GM18870 (cell line): ENCODE data around the gene HOXB5.

Experiments used
- ATAC-seq: cut with Tn5 transposase; IDR thresholded peaks from one replicate; pipeline ENCODE4 v1.9.1; 2021; ENCODE audit warnings: moderate library complexity; ENCODE audit not compliant: unreplicated experiment

HOXB5 gene

GRCh38 chr17:48617471-48618255 lies 24.1 kb upstream of the HOXB5 start:
- no peak for ATAC-seq

GRCh38 chr17:48616717-48617470 lies 23.3 kb upstream of the HOXB5 start:
- no peak for ATAC-seq

- ATAC-seq = no peak
These were observed 22.6 kb upstream of the HOXB5 start for GRCh38 chr17:48615963-48616716.

- ATAC-seq = no peak
These were observed 21.7 kb upstream of the HOXB5 start, which contains the start of gene HOXB8 for GRCh38 chr17:48615047-48615962. Gene HOXB8, minus strand, starts transcription at chr17:48615292. Its CDS starts 588 bp downstream, at chr17:48614704.

GRCh38 chr17:48613862-48614694 lies 20.5 kb upstream of the HOXB5 start:
- no peak for ATAC-seq

- no peak for ATAC-seq
These were observed 19.5 kb upstream of the HOXB5 start for GRCh38 chr17:48612854-48613691.

- no peak for ATAC-seq
These were observed 18.9 kb upstream of the HOXB5 start for GRCh38 chr17:48612456-48612853.

GRCh38 chr17:48611681-48612455 lies 18.3 kb upstream of the HOXB5 start:
- no peak for ATAC-seq

- no peak for ATAC-seq
These were observed 17.6 kb upstream of the HOXB5 start for GRCh38 chr17:48611213-48611612.

GRCh38 chr17:48610282-48611211 lies 17.0 kb upstream of the HOXB5 start, which contains the start of gene HOXB7:
Gene HOXB7, minus strand, starts transcription at chr17:48611017. Its CDS starts 99 bp downstream, at chr17:48610918.
- no peak for ATAC-seq

- no peak for ATAC-seq
These were observed 16.2 kb upstream of the HOXB5 start for GRCh38 chr17:48609759-48610281.

GRCh38 chr17:48609033-48609432 lies 15.5 kb upstream of the HOXB5 start:
- ATAC-seq = no peak

- no peak for ATAC-seq
These were observed 14.9 kb upstream of the HOXB5 start for GRCh38 chr17:48608494-48608834.

- ATAC-seq = no peak
These were observed 13.5 kb upstream of the HOXB5 start for GRCh38 chr17:48606892-48607614.

GRCh38 chr17:48605991-48606891 lies 12.7 kb upstream of the HOXB5 start:
- no peak for ATAC-seq
